ENCODE measurements around the gene CALCOCO1.
A peak's percentile ranks its signal among the peaks of the same experiment; 100 is the strongest.
"Not testable (repeated sequence)": the region's sequence is repeated elsewhere in the genome, so short reads cannot be mapped to it uniquely, and the experiment has no call there.

The CALCOCO1 gene

GRCh38 chr12:53698948-53699677, 28.1 kb downstream of the CALCOCO1 start:
- DNase-seq (ENCODE audit: low spot score) = no peak

- DNase-seq (ENCODE audit: low spot score) = no peak
Measured at GRCh38 chr12:53696655-53697331, 30.5 kb downstream of the CALCOCO1 start.

GRCh38 chr12:53696285-53696654, 31.0 kb downstream of the CALCOCO1 start:
- DNase-seq (ENCODE audit: low spot score) = peak; percentile 99

GRCh38 chr12:53695152-53696145, 31.8 kb downstream of the CALCOCO1 start:
- no peak for DNase-seq (ENCODE audit: low spot score)

- no peak for DNase-seq (ENCODE audit: low spot score)
Measured at GRCh38 chr12:53694756-53695151, 32.5 kb downstream of the CALCOCO1 start.

- DNase-seq (ENCODE audit: low spot score) = no peak
Measured at GRCh38 chr12:53688134-53688533, 39.1 kb downstream of the CALCOCO1 start.

- DNase-seq (ENCODE audit: low spot score) = no peak
Measured at GRCh38 chr12:53686436-53686835, 40.8 kb downstream of the CALCOCO1 start.

GRCh38 chr12:53684654-53685220, 42.5 kb downstream of the CALCOCO1 start:
- DNase-seq (ENCODE audit: low spot score) = no peak

GRCh38 chr12:53683983-53684382, 43.3 kb downstream of the CALCOCO1 start:
- no peak for DNase-seq (ENCODE audit: low spot score)

GRCh38 chr12:53683494-53683893, 43.8 kb downstream of the CALCOCO1 start:
- no peak for DNase-seq (ENCODE audit: low spot score)

- DNase-seq (ENCODE audit: low spot score) = not testable (repeated sequence)
Measured at GRCh38 chr12:53680061-53680460, 47.2 kb downstream of the CALCOCO1 start.

- DNase-seq (ENCODE audit: low spot score) = peak; percentile 42
Measured at GRCh38 chr12:53677800-53678148, 49.5 kb downstream of the CALCOCO1 start.

- DNase-seq (ENCODE audit: low spot score) = peak; percentile 72
Measured at GRCh38 chr12:53677016-53677799, 50.0 kb downstream of the CALCOCO1 start.

GRCh38 chr12:53676656-53677015, 50.6 kb downstream of the CALCOCO1 start:
- DNase-seq (ENCODE audit: low spot score) = peak; percentile 84

- DNase-seq (ENCODE audit: low spot score) = peak; percentile 99
Measured at GRCh38 chr12:53675701-53676607, 51.3 kb downstream of the CALCOCO1 start, which contains the start of gene ATP5MC2. TSS of gene ATP5MC2 (minus strand) at chr12:53676083. CDS start at chr12:53672614, 3,469 bp downstream.

- no peak for DNase-seq (ENCODE audit: low spot score)
Measured at GRCh38 chr12:53674977-53675700, 52.1 kb downstream of the CALCOCO1 start.

- no peak for DNase-seq (ENCODE audit: low spot score)
Measured at GRCh38 chr12:53670971-53671370, 56.3 kb downstream of the CALCOCO1 start.

GRCh38 chr12:53670308-53670707, 56.9 kb downstream of the CALCOCO1 start:
- no peak for DNase-seq (ENCODE audit: low spot score)

- no peak for DNase-seq (ENCODE audit: low spot score)
Measured at GRCh38 chr12:53667080-53667479, 60.2 kb downstream of the CALCOCO1 start.

- DNase-seq (ENCODE audit: low spot score) = no peak
Measured at GRCh38 chr12:53664936-53665335, 62.3 kb downstream of the CALCOCO1 start.
